HepG2 (cell line): Measurements from ENCODE around the gene TXNL4B. TPM values are rescaled to one million over a fixed set of nuclear protein-coding genes. Genes with fewer than 3 reads are reported as not detected.

ENCODE experiments used
- CBX2 ChIP-seq, 2 experiments: fragments of 200-600 bp in 1 of 2; sonication (generic); formaldehyde crosslinking in 1 of 2; IDR thresholded peaks; 2 replicates each; pipeline versions ENCODE4 v1.7.0 to v1.8.1; 2018 to 2022; ENCODE audit warnings: low read depth in 2 of 2, low read length in 1 of 2, mild to moderate bottlenecking in 1 of 2, missing genetic modification reagents in 1 of 2
- TP53 ChIP-seq: sonication (generic); formaldehyde crosslinking; conservative IDR thresholded peaks from 2 replicates; pipeline ENCODE4 v1.4.0; 2020; ENCODE audit warnings: missing genetic modification reagents
- ZSCAN22 ChIP-seq: sonication (generic); formaldehyde crosslinking; IDR thresholded peaks from 2 replicates; pipeline ENCODE4 v1.4.0; 2020; ENCODE audit warnings: mild to moderate bottlenecking, missing genetic modification reagents
- polyA plus RNA-seq, 8 experiments: library from polyadenylated mRNA; depleted of rRNA in 3 of 8; stranded (reverse) in 7 of 8; unstranded in 1 of 8; fragments of >200 nt; fragmentation: Illumina TruSeq in 4 of 8; extraction: Trizol in 4 of 8; gene quantifications; 2 replicates each; pipeline versions ENCODE4 v1.2.1 to v1.2.3, GENCODE V29; 2011 to 2016; ENCODE audit warnings: low read depth in 4 of 8, missing spikeins in 1 of 8, mixed read lengths in 1 of 8; ENCODE audit not compliant: insufficient read depth in 1 of 8
- total RNA-seq, 5 experiments: library from RNA; depleted of rRNA; stranded (reverse); fragments of >200 nt; fragmentation: Illumina TruSeq; extraction: Trizol; gene quantifications; 2 replicates each; pipeline ENCODE4 v1.2.3, GENCODE V29; 2016; ENCODE audit warnings: low read depth in 1 of 5
- TF ChIP-seq, protein P1 (sequence below), 2 experiments: sonication (generic) in 1 of 2; formaldehyde crosslinking in 1 of 2; IDR thresholded peaks; 2 replicates each; pipeline versions ENCODE4 v1.4.0 to v1.6.1; 2016 to 2020; ENCODE audit warnings: borderline replicate concordance in 1 of 2, low read depth in 1 of 2, mild to moderate bottlenecking in 1 of 2, missing genetic modification reagents in 1 of 2
- TF ChIP-seq, protein P2 (sequence below): sonication (generic); formaldehyde crosslinking; IDR thresholded peaks from 2 replicates; pipeline ENCODE4 v1.5.0; 2020; ENCODE audit warnings: missing genetic modification reagents

Gene TXNL4B
- total and polyA plus RNA-seq, 2 of the 13 experiments (the other 11 are each of a cell fraction or from before 2014, with no cell fraction given): 17.4 to 18.3 TPM

GRCh38 chr16:72126429-72126765 lies 33.0 kb upstream of the TXNL4B start (continued):
- TF ChIP-seq, protein P1, sequence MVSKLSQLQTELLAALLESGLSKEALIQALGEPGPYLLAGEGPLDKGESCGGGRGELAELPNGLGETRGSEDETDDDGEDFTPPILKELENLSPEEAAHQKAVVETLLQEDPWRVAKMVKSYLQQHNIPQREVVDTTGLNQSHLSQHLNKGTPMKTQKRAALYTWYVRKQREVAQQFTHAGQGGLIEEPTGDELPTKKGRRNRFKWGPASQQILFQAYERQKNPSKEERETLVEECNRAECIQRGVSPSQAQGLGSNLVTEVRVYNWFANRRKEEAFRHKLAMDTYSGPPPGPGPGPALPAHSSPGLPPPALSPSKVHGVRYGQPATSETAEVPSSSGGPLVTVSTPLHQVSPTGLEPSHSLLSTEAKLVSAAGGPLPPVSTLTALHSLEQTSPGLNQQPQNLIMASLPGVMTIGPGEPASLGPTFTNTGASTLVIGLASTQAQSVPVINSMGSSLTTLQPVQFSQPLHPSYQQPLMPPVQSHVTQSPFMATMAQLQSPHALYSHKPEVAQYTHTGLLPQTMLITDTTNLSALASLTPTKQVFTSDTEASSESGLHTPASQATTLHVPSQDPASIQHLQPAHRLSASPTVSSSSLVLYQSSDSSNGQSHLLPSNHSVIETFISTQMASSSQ (IDR thresholded peaks at IDR 0.05; ENCODE audit: low read depth): no peak
- TF ChIP-seq, protein P1 (CRISPR knock-in tag; IDR thresholded peaks at IDR 0.05; ENCODE audit: borderline replicate concordance): no peak
- TF ChIP-seq, protein P2, sequence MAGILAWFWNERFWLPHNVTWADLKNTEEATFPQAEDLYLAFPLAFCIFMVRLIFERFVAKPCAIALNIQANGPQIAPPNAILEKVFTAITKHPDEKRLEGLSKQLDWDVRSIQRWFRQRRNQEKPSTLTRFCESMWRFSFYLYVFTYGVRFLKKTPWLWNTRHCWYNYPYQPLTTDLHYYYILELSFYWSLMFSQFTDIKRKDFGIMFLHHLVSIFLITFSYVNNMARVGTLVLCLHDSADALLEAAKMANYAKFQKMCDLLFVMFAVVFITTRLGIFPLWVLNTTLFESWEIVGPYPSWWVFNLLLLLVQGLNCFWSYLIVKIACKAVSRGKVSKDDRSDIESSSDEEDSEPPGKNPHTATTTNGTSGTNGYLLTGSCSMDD (CRISPR knock-in tag): no peak
- TF ChIP-seq CBX2 (IDR thresholded peaks at IDR 0.05; ENCODE audit: low read depth, low read length) (no peak), CBX2 (CRISPR knock-in tag; IDR thresholded peaks at IDR 0.05; ENCODE audit: low read depth) (no peak), TP53 (no peak), ZSCAN22 (CRISPR knock-in tag) (no peak)
- TF ChIP-seq, all 625 proteins: peak for 0
